Heart right ventricle (tissue), 16 donors: ENCODE results near the gene SYNDIG1. TPM values are rescaled to one million over a fixed set of nuclear protein-coding genes. Genes with fewer than 3 reads are reported as not detected.

Experiments
- ATAC-seq, 8 donors: fragments of 200-7000 bp; cut with Tn5 transposase; one replicate each; pipeline ENCODE4 v1.9.1; 2020; ENCODE audit warnings: mild to moderate bottlenecking in 8 of 8, moderate library complexity in 8 of 8, moderate number of reproducible peaks in 1 of 8
- DNase-seq, 2 donors: peaks; one replicate each; pipeline ENCODE4 v3.0.0-alpha.2; 2020
- H3K27ac ChIP-seq, 10 donors: fragments of 200-600 bp; sonication (generic) in 2 of 10; one replicate each; pipeline versions ENCODE4 v1.5.0 to v1.8.0; 2020 to 2022; ENCODE audit warnings: mild to moderate bottlenecking in 3 of 10
- H3K27me3 ChIP-seq, 7 donors: fragments of 200-600 bp; one replicate each; pipeline ENCODE4 v1.8.0; 2021 to 2022; ENCODE audit warnings: mild to moderate bottlenecking in 2 of 7
- H3K36me3 ChIP-seq, 9 donors: fragments of 200-600 bp; sonication (generic) in 1 of 9; one replicate each; pipeline versions ENCODE4 v1.5.0 to v1.8.0; 2020 to 2022; ENCODE audit warnings: mild to moderate bottlenecking in 2 of 9
- H3K4me1 ChIP-seq, 9 donors: fragments of 200-600 bp; sonication (generic) in 1 of 9; one replicate each; pipeline versions ENCODE4 v1.5.0 to v1.8.0; 2020 to 2022; ENCODE audit warnings: mild to moderate bottlenecking in 4 of 9
- H3K4me3 ChIP-seq, 10 donors: fragments of 200-600 bp; sonication (generic) in 2 of 10; one replicate each; pipeline versions ENCODE4 v1.5.0 to v1.8.0; 2020 to 2022; ENCODE audit warnings: mild to moderate bottlenecking in 7 of 10, moderate library complexity in 2 of 10
- H3K9me3 ChIP-seq, 11 donors: fragments of 200-600 bp in 10 of 11; sonication (generic) in 2 of 11; one replicate each; pipeline versions ENCODE4 v1.5.0 to v1.8.0; 2013 to 2022; ENCODE audit warnings: mild to moderate bottlenecking in 2 of 11, control low read depth in 1 of 11, moderate library complexity in 1 of 11
- CTCF ChIP-seq, 9 donors: fragments of 200-600 bp; sonication (generic) in 2 of 9; IDR thresholded peaks; one replicate each; pipeline versions ENCODE4 v1.5.0 to v1.8.0; 2021 to 2022; ENCODE audit warnings: antibody characterized with exemption in 9 of 9, mild to moderate bottlenecking in 5 of 9, moderate library complexity in 1 of 9
- WGBS, 2 donors: extraction: QIAGEN DNeasy Blood & Tissue Kit; methylation state at CpG; one replicate each; pipeline ENCODE4 v1.1.7; 2013; ENCODE audit warnings: inconsistent platforms in 1 of 2; 5-methylcytosine and 5-hydroxymethylcytosine counted together
- intact Hi-C, 10 donors: fragments of 100-400 bp; cut with DNase I; formaldehyde crosslinking; loops; one replicate each; pipeline versions ENCODE4 v1.11.1 to v1.14.2; 2022
- polyA plus RNA-seq, 2 donors: library from polyadenylated mRNA; stranded (reverse); fragments of 200-250 nt; gene quantifications; one replicate each; pipeline ENCODE4 v1.2.3, GENCODE V29; 2013
- total RNA-seq, 10 donors: library from RNA; stranded (reverse); fragmentation: NEBNext Ultra II Directional in 3 of 10; extraction: Animal tissue kit (Norgen Biotek cat#: 25700) in 3 of 10; gene quantifications; one replicate each; pipeline versions ENCODE4 v1.2.1 to v1.2.4, GENCODE V29; 2021 to 2023
- donor health status: Arrhythmogenic right ventricular cardiomyopathy.
- donor health status: ischemic (EF 13 %, LVEDD 7.1; RV severe dilation, severe dysfunction).
- donor health status: healthy with polysubstance abuse.
- donor health status: DM: no; HTN: yes; CAD: no.
- donor health status: DM: no; HTN: no; CAD: no.
- donor health status: ischemic (EF 25% LVEDD 6.9; RV normal size, moderate dysfunction).
- donor health status: ischemic (EF 25% LVEDD 5.7; RV mildly dilated, moderate dysfunction).
- donor health status: healthy.
- donor health status: DM: yes; HTN: yes; CAD: no.
- donor health status: Ischemic cardiomyopathy.
- donor health status: ischemic (EF 35%, LVEDD 5.7; RV mildly dilated, moderate dysfunction).
- donor health status: nonischemic (EF 11% LVEDD 7.7; RV severe dilation, severe dysfunction).
- donor health status: DM: yes; HTN: yes; CAD: no.
- donor health status: PGD.
- donor health status: ischemic (EF 29% LVEDD 5.4; RV normal size, mild dysfunction).
- donor health status: nonischemic (EF 23%, LVEDD 6.1; RV moderate dilation, normal function).

SYNDIG1 gene
- total and polyA plus RNA-seq, 12 donors = 8.6 to 34.7 (median 19.9) TPM

GRCh38 chr20:24700166-24700860 lies 230.9 kb downstream of the SYNDIG1 start:
- H3K27me3 ChIP-seq = peaks cover 0 to 6% (median 0%) of the 10 kb centered on the region in 7 donors
- intact Hi-C loops = no loop called here
- peaks cover 0 to 2% (median 0%) of the 10 kb centered on the region in 9 donors for H3K4me1 ChIP-seq
- no peaks in the 10 kb centered on the region for H3K36me3 ChIP-seq
- no peak overlapping the region for H3K4me3 ChIP-seq
- no peaks in the 10 kb centered on the region for H3K9me3 ChIP-seq
- peak overlapping the region in 1 of 10 donors; percentile 22 for H3K27ac ChIP-seq
- WGBS, 2 donors = 79 to 87% methylated on average over 6 of the region's 6 CpGs
- no peak for TF ChIP-seq CTCF (IDR thresholded peaks at IDR 0.05)
- DNase-seq = no peak
- no peak for ATAC-seq

GRCh38 chr20:24701027-24701426 lies 231.6 kb downstream of the SYNDIG1 start:
- intact Hi-C loops = no loop called here

DNA sequence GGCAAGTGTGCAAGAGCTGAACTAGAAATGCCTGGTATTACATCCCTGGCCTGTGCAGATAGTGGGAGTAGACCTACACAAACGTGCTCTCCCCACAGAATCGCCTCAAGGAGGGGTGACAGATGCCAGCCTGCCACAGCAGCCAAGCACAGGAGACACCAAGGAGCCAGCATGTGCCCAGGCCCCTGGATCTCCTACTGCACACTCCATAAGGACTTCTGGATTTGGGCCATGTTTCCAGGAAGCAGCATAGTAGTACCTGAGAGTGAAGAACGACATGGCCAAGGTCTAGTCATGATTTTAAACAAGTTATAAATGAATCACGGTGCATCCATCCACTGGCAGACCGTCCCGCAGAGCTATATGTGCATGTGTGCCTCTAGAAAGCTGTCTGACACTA lies 232.2 kb downstream of the SYNDIG1 start:
- Histone ChIP-seq H3K9me3 (no peaks in the 10 kb centered on the region), H3K4me3 (no peak overlapping the region), H3K4me1 (no peaks in the 10 kb centered on the region), H3K36me3 (no peaks in the 10 kb centered on the region), H3K27me3 (peaks cover 0 to 6% (median 0%) of the 10 kb centered on the region in 7 donors), H3K27ac (no peak overlapping the region)
- 78 to 80% methylated on average over 6 of the region's 6 CpGs for WGBS, 2 donors
- TF ChIP-seq CTCF (IDR thresholded peaks at IDR 0.05) = no peak
- no peak for DNase-seq
- intact Hi-C loops = no loop called here
- no peak for ATAC-seq

More at GRCh38 chr20:24701027-24701426, 231.6 kb downstream of the SYNDIG1 start:
- WGBS, 2 donors = 87 to 89% methylated on average over 6 of the region's 6 CpGs
- Histone ChIP-seq H3K4me1 (no peaks in the 10 kb centered on the region), H3K9me3 (no peaks in the 10 kb centered on the region), H3K27ac (no peak overlapping the region), H3K36me3 (no peaks in the 10 kb centered on the region), H3K27me3 (peaks cover 0 to 6% (median 0%) of the 10 kb centered on the region in 7 donors), H3K4me3 (no peak overlapping the region)
- no peak for ATAC-seq
- no peak for DNase-seq
- no peak for TF ChIP-seq CTCF (IDR thresholded peaks at IDR 0.05)

DNA sequence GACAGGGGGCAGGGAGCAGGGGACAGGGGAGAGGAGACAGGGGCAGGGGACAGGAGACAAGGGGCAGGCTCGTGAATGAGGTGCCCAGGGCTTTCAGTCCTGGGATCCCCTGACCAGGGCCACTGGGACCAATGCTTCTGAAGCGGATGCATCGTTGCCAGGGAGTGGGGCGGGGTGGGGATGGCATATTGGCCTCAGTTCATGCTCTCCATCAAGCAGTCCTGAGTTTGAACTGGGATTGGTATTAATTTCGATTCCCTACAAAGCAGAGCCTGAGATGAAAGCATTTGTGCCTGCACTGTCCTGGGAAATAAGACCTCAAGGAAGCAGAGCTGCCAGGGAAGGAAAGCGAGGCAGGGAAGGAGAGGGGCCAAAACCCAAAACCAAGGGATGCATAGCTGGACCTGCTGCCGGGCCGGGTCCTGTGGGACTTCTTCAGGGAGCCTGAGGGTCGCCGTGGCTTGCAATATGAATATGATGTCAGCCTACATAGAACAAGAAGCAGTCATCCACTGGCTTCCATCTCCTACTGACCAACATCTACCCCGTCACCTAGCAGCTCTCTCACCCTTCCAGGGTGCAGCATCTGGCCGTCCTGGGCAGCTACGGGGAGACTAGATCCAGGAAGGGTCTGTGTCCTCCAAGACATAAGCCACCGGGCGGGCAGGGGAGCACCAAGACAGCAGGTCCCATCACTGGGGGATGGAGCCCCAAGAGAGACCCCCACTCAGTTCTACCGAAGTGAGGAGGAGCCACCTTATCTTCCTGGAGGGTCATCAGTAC lies 233.3 kb downstream of the SYNDIG1 start:
- DNase-seq (no peak), ATAC-seq (no peak)
- no peaks in the 10 kb centered on the region for H3K9me3 ChIP-seq
- peaks cover 0 to 6% (median 0%) of the 10 kb centered on the region in 7 donors for H3K27me3 ChIP-seq
- no peak overlapping the region for H3K27ac ChIP-seq
- no peak for TF ChIP-seq CTCF (IDR thresholded peaks at IDR 0.05)
- no peak overlapping the region for H3K4me3 ChIP-seq
- WGBS, 2 donors = 83% methylated on average over 16 of the region's 16 CpGs
- H3K36me3 ChIP-seq = no peaks in the 10 kb centered on the region
- H3K4me1 ChIP-seq = no peaks in the 10 kb centered on the region
- intact Hi-C loops = no loop called here
